Measurements from ENCODE around the gene CCDC170.
A peak's percentile ranks its signal among the peaks of the same experiment; 100 is the strongest.
"Not testable (repeated sequence)": the region's sequence is repeated elsewhere in the genome, so short reads cannot be mapped to it uniquely, and the experiment has no call there.

Gene CCDC170

DNA sequence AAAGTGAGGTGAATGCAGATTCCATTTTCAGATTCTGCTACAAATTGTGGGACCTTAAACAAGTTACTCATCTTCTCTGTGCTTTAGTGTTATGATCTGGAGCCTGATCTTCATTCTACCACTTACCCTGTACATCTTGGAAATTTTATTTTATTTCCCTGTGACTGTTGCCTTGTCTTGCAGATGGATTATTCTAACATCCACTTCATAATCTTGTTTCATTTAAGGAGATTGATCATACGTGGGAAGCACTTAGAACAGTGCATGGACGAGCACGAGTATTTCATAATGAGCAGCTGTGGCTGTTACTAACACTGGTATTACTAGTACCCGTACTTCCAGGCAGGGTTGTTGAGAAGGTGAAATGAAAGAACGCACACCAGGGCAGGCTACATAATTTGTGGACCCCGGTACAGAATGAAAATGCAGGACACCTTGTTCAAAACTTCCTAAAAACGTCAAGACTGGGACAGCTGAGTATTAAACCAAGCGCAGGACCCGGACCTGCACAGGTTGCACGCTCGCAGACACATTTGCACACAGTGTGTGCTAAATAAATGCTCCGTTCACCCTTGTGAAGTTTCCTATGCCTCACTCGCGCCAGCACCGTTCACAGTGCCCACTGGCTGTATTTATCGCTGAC is 535 bp upstream of the CCDC170 start:
- peak overlapping the region; percentile 72 for H3K4me3 ChIP-seq (ENCODE audit: low read depth, low read length)

DNA sequence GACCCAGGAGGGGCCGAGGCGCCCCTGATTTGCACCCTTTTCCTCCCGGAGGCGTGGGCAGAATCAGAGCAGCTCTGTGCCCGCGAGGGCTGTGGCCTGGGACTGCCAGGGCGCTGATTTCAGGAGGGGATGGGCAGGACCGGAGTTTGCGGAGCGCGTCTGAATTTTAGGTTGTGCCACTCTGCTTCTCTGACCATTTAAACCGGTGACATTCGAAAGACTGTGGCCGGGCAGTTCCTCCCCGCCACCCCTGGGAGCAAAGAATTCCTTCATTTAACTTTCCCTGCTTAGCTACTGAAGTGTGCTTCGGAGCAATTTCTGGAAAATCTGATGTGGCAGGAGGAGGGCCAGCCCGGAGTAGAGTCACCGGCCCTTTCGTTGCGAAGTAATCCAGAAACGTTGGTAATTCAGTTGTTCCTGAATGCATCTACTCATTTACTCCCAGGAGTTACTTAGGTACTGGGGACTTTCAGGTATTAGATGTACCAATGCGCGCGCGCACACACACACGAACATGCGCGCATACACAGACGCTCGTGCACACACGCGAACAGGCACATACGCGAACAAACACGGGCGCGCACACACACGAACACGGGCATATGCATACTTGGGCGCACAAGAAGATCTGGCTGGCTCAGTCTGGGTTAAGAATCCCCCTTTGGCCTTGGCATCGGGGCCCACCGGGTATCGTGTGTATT is 568 bp downstream of the CCDC170 start:
- H3K4me3 ChIP-seq (ENCODE audit: low read depth, low read length): peak overlapping the region; percentile 72

DNA sequence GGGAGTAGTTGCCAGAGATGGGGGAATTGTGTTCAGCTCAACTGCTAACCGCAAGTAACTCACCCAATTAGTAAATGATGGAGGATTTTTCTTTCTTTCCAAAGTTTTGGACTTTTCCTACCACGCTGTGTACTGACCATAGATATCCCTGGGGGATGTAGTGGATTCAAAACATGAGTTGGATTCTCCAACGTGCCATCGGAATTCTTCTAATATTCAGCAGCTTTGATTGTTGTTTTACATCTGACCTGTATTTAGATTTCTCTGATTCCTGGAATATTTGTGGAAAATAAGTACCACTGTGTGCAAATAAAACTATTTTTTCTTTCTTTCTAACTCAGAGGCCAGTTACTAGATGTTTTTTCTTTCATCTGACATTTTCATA is 1.1 kb downstream of the CCDC170 start:
- peak overlapping the region; percentile 72 for H3K4me3 ChIP-seq (ENCODE audit: low read depth, low read length)

DNA sequence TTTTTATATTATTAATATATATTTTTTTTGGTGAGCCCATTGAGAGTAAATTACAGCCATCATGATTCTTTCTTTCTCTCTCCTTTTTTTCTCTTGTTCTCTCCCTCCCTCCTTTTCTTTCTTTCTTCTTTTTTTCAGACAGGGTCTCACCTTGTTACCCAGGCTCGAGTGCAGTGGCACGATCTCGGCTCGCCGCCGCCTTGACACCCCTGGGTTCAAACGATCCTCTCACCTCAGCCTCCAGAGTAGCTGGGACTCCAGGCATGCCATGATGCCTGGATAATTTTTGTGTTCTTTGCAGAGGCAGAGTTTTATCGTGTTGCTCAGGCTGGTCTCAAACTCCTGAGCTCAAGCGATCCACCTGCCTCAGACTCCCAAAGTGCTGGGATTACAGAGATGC is 1.6 kb downstream of the CCDC170 start:
- H3K4me3 ChIP-seq (ENCODE audit: low read depth, low read length): no peak overlapping the region

DNA sequence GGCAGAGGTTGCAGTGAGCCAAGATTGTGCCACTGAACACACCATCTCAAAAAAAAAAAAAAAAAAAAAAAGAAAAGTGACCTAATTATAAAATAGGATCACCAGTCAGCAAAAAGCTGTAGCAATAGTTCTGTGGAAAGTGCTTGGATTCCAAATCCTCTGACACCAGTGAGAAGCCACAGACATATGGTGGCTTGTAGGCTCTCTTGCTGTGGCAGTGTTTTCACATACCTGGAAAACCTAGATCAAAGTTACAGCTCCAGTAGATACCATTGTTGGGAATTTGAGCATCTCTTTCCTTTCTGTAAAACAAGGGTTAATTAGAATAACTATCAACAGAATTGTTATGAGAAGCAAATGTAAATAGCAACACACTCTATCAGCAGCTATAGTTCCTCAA is 4.1 kb downstream of the CCDC170 start:
- H3K4me3 ChIP-seq (ENCODE audit: low read depth, low read length): no peak overlapping the region

DNA sequence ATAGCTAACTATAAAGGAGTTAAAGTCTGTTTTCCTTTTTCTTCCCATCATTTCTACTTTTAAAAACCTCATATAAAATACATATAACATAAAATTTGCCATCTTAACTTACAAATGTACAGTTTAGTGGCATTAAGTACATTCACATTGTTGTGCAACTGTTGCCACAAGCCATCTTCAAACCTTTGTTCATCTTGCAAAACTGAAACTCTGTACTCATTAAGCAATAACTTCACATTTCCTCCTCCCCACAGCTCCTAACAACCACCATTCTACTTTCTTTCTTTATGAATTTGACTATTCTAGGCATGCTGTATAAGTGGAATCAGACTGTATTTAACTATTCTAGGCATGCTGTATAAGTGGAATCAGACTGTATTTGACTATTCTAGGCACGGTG is 4.5 kb downstream of the CCDC170 start:
- no peak overlapping the region for H3K4me3 ChIP-seq (ENCODE audit: low read depth, low read length)

DNA sequence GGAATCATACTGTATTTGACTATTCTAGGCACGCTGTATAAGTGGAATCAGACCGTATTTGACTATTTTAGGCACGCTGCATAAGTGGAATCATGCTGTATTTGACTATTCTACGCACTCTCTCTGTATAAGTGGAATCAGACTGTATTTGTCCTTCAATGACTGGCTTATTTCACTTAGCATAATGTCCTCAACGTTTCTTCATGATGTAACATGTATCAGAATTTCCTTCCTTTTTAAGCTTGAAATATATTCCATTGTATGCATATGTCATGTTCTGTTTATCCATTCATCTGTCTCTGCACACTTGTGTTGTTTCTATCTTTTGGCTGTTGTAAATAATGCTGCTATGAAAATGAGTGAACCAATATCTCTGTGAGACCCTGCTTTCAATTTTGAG is 5.7 kb downstream of the CCDC170 start:
- H3K4me3 ChIP-seq (ENCODE audit: low read depth, low read length): no peak overlapping the region

DNA sequence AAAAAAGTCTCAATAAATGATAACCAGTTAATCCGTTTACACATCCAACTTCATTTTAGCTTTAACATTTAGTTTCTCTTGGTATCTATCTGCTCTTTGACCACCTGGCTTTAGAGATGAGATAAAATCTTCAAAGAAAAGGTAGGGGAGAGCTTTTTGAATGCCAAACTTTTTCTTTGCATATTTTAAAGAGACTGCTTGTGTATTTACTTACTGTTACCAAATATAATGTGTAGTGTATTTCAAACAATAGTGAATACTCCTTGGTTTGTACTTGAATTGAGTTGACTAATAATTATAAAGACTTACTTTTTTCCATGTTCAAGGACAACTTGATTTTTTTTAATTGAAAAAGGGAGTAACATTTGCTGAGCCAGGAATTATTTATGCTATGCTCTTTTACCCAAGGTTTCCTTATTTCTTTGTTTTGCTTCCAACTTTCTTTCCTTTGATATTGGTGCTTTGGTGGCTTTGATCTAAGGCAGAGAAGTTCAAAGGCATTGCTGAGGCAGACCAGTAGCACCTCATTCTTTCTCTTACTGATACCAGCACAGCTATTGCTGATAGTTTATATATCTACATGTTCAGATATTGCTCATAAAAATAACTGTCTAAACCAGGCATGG is 7.8 kb downstream of the CCDC170 start:
- no peak overlapping the region for H3K4me3 ChIP-seq (ENCODE audit: low read depth, low read length)

DNA sequence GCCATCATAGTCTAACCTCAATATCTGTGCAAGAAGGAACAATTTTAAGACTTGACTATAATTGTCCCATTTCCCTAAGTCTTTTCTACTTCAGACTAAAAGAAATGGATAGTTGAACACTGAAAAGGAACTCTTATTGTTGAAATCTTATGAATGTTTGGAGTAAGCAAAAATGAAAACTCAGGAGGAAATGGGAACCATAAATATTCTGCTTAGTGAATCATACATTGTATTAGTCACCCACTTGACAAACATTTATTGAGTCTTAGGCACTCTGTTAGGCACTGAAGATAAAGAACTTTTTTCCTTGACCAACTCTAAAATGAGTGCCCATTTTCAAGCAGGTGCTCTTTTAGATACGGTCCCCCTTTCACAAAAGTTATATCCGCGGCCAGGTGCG is 8.7 kb downstream of the CCDC170 start:
- no peak overlapping the region for H3K4me3 ChIP-seq (ENCODE audit: low read depth, low read length)

DNA sequence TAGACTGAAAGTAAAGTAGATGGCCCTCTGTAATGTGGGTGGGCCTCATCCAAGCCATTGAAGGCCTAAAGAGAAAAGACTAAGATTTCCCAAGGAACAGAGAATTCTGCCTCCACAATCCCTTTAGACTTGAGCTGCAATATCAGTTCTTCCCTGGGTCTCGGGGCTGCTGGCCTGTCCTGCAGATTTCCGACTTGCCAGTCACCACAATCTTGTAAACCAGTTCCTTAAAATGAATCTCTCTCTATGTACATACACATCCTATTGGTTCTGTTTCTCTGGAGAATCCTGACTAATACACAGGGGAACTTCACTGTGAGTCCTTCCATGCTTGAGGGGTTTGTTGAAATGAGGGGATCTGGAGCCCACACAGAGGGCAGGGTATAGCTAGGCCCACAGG is 12.9 kb downstream of the CCDC170 start:
- H3K4me3 ChIP-seq (ENCODE audit: low read depth, low read length): no peak overlapping the region

DNA sequence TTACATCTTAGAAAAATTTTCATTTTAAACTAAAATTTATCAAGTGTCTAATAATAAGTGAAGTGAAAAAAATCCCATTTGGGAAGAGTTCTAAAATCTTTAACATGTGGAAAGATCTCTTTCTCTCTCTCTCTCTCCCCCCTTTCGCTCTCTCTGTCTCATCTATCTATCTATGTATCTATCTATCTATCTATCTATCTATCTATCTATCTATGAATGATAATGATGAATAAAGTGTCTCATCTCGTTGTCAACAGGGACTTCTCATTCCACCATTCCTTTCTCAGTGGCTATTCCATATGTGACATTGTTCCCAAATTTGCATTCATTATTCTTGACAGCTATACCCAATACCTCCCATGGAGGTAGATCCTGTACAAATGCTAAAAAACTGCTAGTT is 15.2 kb downstream of the CCDC170 start:
- H3K4me3 ChIP-seq (ENCODE audit: low read depth, low read length): no peak overlapping the region

DNA sequence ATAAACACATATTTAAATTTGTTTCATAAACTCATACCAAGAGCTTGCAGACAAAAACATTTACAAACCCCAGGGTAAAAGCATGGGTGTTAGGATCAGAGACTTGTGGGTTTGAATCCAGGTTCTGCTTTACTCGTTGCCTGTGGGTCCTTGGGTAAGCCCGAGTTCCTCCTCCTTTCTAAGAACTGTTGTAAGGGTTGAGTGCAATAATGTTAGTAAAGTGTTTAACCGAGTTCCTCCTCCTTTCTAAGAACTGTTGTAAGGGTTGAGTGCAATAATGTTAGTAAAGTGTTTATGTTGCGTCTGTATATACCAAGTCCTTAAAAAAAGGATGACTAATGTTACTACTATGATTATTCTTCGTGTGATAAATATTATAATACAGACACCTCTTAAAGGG is 18.7 kb downstream of the CCDC170 start:
- H3K4me3 ChIP-seq (ENCODE audit: low read depth, low read length): no peak overlapping the region

DNA sequence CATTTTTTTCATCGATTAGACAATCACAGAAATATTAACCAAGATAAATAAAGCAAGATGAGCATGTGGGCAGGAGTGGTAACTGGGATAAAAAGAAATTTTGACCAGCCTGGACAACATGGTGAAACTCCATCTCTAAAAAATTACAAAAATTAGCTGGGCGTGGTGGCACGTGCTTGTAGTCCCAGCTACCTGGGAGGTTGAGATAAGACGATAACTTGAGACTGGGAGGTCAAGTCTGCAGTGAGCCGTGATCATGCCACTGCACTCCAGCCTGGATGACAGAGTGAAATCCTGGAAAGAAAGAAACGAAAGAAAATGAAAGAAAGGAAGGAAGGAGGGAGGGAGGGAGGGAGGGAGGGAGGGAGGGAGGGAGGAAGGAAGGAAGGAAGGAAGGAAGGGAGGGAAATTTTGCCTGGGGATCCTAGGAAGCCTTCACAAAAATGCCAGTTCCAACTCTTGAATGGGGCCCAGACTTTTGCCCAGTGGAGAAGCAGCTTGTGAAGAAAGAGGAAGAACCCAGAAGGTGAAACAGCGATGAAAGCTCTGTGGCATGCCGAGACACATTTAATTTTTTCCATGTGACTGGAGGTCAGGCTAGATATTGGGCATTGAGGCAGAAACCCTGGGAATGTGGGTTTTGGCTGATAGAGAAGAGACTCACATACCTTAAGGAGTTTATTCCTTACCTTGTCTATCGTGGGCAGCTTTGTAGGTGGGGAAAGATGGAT is 20.3 kb downstream of the CCDC170 start:
- no peak overlapping the region for H3K4me3 ChIP-seq (ENCODE audit: low read depth, low read length)

DNA sequence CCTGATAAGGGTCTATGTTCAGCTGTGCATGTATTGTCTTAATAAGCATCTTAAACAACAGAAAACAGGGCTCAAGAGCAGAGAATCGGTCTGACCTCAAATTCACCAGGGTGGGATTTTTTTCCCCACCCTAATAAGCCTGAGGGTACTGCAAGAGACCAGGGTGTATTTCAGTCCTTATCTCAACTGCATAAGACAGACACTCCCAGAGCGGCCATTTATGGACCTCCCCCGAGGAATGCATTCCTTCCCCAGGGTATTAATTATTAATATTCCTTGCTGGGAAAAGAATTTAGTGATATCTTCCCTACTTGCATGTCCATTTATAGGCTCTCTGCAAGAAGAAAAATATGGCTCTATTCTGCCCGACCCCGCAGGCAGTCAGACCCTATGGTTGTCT is 25.2 kb downstream of the CCDC170 start:
- not testable (repeated sequence) for H3K4me3 ChIP-seq (ENCODE audit: low read depth, low read length)

DNA sequence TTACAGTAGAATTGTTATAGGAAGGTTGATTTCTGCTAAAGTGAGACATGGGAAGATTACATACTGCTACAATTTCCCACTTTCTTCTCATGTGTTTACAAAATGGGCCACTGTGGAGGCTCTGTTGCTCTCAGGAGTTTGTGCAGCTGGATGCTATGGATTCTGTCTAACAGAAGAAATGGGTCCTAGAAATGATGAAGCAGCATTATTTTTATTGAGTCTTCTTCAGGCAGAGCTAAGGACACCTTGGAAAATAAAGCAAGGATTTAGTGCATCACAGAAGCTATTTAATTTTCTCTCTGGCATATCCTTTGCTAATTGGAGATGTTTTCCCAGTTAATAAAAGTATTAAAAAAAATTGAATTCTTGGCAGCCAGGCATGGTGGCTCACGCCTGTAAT is 29.2 kb downstream of the CCDC170 start:
- H3K4me3 ChIP-seq (ENCODE audit: low read depth, low read length): no peak overlapping the region

DNA sequence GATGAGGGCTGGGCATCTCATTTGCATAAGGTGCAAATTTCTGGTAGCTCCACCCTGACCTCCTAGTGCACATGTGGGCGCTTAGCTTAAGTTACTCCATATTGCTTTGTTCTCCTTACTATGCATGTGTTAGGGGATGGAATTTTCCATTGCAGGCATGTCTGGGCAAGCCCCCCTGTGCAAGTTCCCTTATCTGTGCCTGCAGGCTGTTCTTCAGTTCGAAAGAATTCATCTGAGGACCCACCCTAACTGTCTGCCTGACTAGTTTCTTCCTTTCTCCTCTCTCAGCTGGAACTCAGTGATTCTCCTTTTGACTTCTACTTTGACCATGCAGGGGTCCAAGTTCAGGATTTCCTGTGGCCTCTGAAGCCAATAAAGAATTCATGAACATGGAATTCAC is 30.2 kb downstream of the CCDC170 start:
- no peak overlapping the region for H3K4me3 ChIP-seq (ENCODE audit: low read depth, low read length)

DNA sequence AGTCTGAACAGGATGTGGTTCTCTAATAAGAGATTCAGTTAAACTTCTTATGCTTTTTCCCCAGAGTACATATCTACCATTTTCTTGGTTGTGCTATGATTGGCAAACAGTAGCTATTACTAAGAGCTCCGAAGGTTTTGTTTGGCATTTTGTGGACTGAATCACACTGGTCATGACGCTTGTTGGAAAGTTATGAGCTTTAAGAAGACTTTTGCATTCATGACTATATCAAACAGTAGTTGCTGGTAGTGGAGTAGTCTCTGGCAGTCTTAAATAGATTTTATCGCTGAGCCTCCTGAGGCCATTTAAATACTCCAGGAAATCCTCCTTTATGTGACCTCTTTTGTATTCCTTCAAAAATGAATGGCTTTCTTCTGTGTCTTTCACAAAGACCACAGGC is 40.8 kb downstream of the CCDC170 start:
- H3K4me3 ChIP-seq (ENCODE audit: low read depth, low read length): no peak overlapping the region

DNA sequence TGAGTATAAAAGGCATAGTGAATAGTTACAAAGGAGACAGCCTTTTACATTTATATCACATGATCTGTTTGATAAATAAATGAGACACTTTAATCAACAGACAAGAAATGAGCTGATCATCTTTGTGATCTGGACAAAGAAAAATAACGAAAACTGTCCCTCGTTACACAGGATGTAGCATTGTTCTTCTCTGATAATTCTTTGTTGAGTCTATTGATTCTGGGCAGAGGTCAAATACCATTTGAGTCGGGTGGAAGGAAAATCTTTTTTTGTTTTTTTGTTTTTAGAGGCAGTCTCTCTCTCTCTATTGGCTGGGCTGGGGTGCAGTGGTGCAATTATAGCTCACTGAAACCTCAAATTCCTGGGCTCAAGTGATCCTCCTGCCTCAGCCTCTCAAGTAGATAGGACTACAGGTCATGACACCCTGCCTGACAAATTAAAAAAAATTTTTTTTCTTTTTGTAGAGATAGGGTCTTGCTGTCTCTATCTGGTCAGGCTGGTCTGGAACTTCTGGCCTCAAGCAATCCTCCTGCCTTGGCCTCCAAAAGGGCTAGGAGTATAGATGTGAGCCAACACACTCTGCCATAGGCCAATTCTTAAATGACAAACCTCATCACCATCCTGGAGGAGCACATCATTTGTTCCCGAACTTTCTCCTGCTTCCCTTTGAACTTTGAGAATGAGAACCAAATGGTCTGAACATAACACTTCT is 41.8 kb downstream of the CCDC170 start:
- no peak overlapping the region for H3K4me3 ChIP-seq (ENCODE audit: low read depth, low read length)

DNA sequence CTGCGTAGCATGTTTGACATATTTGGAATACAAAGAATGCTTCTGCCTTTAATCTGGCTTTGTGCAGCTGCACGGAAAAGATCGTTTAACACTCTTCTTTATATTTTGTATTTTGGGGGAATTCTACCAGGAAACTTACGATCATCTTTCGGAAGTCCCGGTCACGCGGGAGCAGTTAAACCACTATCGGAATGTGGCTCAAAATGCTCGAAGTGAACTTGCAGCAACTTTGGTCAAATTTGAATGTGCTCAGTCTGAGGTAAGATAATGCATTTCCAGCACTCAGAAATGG is 42.3 kb downstream of the CCDC170 start:
- H3K4me3 ChIP-seq (ENCODE audit: low read depth, low read length): no peak overlapping the region

DNA sequence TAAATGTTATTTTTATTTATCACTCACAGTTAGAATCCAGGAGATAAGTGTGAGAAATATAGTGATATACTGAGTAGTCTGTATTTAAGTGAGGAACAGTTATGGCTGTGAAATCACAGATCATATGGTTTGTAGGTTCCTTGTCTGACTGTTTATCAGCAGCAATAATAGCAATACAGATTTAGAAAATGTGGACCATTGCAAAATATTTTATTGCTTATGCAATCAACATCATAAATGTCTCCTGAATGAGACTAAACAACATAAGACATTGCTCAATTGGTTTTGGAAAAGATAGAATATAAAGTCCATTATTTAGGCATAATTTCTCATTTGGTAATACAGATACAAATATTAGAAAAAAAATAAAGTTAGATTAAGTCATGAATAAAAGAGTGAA is 43.7 kb downstream of the CCDC170 start:
- H3K4me3 ChIP-seq (ENCODE audit: low read depth, low read length): no peak overlapping the region

DNA sequence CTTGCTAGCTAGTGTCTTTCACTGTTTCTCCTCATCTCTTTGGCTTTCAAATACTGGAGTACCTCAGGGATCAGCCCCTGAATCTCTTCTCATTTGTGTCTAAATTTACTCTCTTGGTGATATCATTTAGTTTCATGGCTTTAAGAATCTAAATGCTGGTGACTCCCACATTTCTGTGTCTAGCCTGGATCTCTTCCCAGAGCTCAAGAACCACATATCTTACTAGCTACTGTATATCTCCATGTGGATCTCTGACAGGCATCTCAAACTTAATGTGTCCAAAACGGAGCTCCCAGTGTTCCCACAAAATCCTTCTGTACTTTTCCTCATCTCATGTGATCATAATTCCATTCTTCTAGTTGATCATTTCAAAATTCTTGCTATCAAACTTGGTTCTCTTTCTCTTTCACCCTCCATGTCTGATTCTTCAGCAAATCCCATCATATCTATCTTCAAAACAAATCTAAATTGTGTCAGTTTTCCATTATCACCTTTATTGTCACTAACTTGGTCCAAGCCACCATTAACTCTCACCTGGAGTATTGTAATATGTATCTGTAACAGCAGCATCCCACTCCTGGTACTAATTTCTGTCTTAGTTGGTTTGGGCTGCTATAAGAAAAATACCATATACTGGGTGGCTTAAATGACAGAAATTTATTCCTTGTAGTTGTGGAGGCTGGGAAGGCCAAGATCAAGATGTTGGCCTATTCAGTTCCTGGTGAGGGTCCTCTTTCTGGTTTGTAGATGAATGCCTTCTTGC is 45.9 kb downstream of the CCDC170 start:
- H3K4me3 ChIP-seq (ENCODE audit: low read depth, low read length): no peak overlapping the region
